Peyer's patch (tissue), 4 donors: ENCODE measurements around the gene USP33. TPM values are rescaled to one million over a fixed set of nuclear protein-coding genes. Genes with fewer than 3 reads are reported as not detected.

ENCODE experiments used
- DNase-seq, 3 donors: peaks; one replicate each; pipeline ENCODE4 v3.0.0-alpha.2; 2017 to 2019
- H3K27ac ChIP-seq, 4 donors: fragments of 200-600 bp; sonication (generic); one replicate each; pipeline ENCODE4 v1.5.1; 2016 to 2019
- H3K27me3 ChIP-seq, 2 donors: fragments of 200-600 bp; sonication (generic); one replicate each; pipeline ENCODE4 v1.5.1; 2019
- H3K36me3 ChIP-seq, 3 donors: fragments of 200-600 bp; sonication (generic); one replicate each; pipeline ENCODE4 v1.5.1; 2016 to 2019
- H3K4me1 ChIP-seq, 4 donors: fragments of 200-600 bp; sonication (generic); one replicate each; pipeline ENCODE4 v1.5.1; 2016 to 2019
- H3K4me3 ChIP-seq, 4 donors: fragments of 200-600 bp; sonication (generic); 1 replicate in 3 of 4; 2 replicates in 1 of 4; pipeline ENCODE4 v1.5.1; 2016 to 2019; ENCODE audit warnings: mild to moderate bottlenecking in 1 of 4
- H3K9me3 ChIP-seq, 4 donors: fragments of 200-600 bp; sonication (generic); one replicate each; pipeline ENCODE4 v1.5.1; 2016 to 2019; ENCODE audit warnings: mild to moderate bottlenecking in 1 of 4
- POLR2A ChIP-seq, 2 donors: fragments of 450-650 bp; IDR thresholded peaks; one replicate each; pipeline ENCODE4 v1.5.1; 2017; ENCODE audit warnings: antibody characterized with exemption in 2 of 2, mild to moderate bottlenecking in 2 of 2, moderate library complexity in 2 of 2
- total RNA-seq, 4 donors: library from RNA; depleted of rRNA; stranded (reverse); fragments of >200 nt; gene quantifications; one replicate each; pipeline ENCODE4 v1.1.0, GENCODE V29; 2016
- TF ChIP-seq, protein P1 (sequence below), 6 experiments: fragments of 450-650 bp in 4 of 6; fragments of 200-600 bp in 2 of 6; sonication (generic) in 1 of 6; IDR thresholded peaks; one replicate each; pipeline ENCODE4 v1.5.1; 2017 to 2019; ENCODE audit warnings: antibody characterized with exemption in 6 of 6, mild to moderate bottlenecking in 3 of 6, moderate library complexity in 1 of 6

USP33 gene
- total RNA-seq, 4 donors from 2014 or later = 78.9 to 109 (median 84.4) TPM

DNA sequence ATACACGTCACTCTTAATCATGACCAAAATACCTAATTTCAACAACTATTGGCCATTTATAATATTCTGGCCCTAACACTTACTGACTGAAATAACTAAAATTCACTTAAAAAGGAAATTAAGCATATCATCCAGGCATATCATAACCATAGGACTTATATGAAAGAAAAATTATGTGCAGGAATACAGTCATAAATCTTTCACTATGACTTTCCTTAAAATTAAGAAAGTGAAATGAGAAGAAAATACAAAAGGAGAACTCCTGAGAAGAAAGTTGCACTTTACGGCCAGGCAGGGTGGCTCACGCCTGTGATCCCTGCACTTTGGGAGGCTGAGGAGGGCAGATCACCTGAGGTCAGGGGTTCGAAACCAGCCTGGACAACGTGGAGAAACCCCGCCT is 86.6 kb downstream of the USP33 start:
- no peaks in the 10 kb centered on the region for H3K36me3 ChIP-seq
- no peak overlapping the region for H3K4me3 ChIP-seq
- TF ChIP-seq, protein P1, sequence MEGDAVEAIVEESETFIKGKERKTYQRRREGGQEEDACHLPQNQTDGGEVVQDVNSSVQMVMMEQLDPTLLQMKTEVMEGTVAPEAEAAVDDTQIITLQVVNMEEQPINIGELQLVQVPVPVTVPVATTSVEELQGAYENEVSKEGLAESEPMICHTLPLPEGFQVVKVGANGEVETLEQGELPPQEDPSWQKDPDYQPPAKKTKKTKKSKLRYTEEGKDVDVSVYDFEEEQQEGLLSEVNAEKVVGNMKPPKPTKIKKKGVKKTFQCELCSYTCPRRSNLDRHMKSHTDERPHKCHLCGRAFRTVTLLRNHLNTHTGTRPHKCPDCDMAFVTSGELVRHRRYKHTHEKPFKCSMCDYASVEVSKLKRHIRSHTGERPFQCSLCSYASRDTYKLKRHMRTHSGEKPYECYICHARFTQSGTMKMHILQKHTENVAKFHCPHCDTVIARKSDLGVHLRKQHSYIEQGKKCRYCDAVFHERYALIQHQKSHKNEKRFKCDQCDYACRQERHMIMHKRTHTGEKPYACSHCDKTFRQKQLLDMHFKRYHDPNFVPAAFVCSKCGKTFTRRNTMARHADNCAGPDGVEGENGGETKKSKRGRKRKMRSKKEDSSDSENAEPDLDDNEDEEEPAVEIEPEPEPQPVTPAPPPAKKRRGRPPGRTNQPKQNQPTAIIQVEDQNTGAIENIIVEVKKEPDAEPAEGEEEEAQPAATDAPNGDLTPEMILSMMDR (IDR thresholded peaks at IDR 0.05) = no peak
- no peak for DNase-seq
- no peak overlapping the region for H3K27ac ChIP-seq
- no peaks in the 10 kb centered on the region for H3K27me3 ChIP-seq
- H3K4me1 ChIP-seq = peaks cover 0 to 16% (median 3%) of the 10 kb centered on the region in 4 donors
- no peaks in the 10 kb centered on the region for H3K9me3 ChIP-seq

DNA sequence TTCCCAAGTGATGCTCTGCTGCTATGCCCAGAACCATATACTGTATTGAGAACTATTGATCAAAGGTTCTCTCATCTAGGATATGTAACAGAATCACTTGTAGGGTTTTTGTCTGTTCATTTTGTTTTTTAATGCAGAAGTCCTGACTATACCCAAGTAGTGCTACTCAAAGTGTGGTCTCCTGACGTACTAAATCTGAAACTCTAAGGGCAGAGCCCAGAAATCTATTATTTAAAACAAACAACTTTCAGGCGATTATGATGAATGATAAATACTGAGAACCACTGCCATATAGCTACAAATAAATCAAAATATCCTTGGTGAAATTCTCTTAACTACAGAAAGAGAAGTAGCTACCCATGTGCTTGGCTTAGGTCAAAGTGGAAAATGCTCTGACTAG is 87.3 kb downstream of the USP33 start:
- Histone ChIP-seq H3K4me1 (peaks cover 0 to 10% (median 3%) of the 10 kb centered on the region in 4 donors), H3K27ac (no peak overlapping the region), H3K9me3 (no peaks in the 10 kb centered on the region), H3K27me3 (no peaks in the 10 kb centered on the region), H3K36me3 (no peaks in the 10 kb centered on the region), H3K4me3 (no peak overlapping the region)
- TF ChIP-seq, protein P1 (IDR thresholded peaks at IDR 0.05) = no peak
- no peak for TF ChIP-seq POLR2A (IDR thresholded peaks at IDR 0.05)
- no peak for DNase-seq

DNA sequence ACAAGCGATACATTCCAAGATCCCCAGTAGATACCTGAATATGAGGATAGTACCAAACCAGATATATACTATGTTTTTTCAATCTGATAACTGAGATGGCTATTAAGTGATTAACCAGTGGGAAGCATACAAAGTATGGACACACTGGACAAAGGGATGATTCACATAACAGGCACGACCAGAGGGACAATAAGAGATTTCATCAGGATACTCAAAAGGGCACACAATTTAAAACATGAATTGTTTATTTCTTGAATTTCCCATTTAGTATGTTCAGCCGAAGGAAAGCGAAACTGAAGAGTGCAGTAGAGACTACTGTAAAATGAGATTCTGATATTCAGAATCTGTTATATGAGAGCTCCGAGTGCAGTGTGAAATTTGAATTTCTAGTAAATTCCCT is 87.8 kb downstream of the USP33 start:
- no peaks in the 10 kb centered on the region for H3K27me3 ChIP-seq
- DNase-seq = no peak
- no peaks in the 10 kb centered on the region for H3K9me3 ChIP-seq
- H3K4me1 ChIP-seq = peaks cover 0 to 7% (median 3%) of the 10 kb centered on the region in 4 donors
- no peak overlapping the region for H3K4me3 ChIP-seq
- H3K36me3 ChIP-seq = no peaks in the 10 kb centered on the region
- TF ChIP-seq, protein P1 (IDR thresholded peaks at IDR 0.05) = no peak
- H3K27ac ChIP-seq = no peak overlapping the region

DNA sequence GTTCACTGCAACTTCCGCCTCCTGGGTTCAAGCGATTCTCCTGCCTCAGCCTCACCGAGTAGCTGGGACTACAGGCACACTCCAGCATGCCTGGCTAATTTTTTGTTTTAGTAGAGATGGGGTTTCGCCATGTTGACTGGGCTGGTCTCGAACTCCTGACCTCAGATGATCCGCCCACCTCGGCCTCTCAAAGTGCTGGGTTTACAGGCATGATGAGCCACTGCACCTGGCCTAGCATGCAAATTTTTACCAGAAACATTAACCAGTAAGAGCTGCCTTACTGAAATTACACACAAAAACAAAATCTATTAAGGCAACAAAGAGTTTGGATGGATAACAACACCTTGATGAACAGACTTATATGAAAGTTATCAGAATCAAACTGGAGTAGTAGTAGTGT is 89.3 kb downstream of the USP33 start:
- peaks cover 0 to 7% (median 3%) of the 10 kb centered on the region in 4 donors for H3K4me1 ChIP-seq
- no peak for TF ChIP-seq POLR2A (IDR thresholded peaks at IDR 0.05)
- TF ChIP-seq, protein P1 (IDR thresholded peaks at IDR 0.05) = no peak
- no peak overlapping the region for H3K27ac ChIP-seq
- no peaks in the 10 kb centered on the region for H3K36me3 ChIP-seq
- DNase-seq = no peak
- H3K27me3 ChIP-seq = no peaks in the 10 kb centered on the region
- no peaks in the 10 kb centered on the region for H3K9me3 ChIP-seq
- H3K4me3 ChIP-seq = no peak overlapping the region

DNA sequence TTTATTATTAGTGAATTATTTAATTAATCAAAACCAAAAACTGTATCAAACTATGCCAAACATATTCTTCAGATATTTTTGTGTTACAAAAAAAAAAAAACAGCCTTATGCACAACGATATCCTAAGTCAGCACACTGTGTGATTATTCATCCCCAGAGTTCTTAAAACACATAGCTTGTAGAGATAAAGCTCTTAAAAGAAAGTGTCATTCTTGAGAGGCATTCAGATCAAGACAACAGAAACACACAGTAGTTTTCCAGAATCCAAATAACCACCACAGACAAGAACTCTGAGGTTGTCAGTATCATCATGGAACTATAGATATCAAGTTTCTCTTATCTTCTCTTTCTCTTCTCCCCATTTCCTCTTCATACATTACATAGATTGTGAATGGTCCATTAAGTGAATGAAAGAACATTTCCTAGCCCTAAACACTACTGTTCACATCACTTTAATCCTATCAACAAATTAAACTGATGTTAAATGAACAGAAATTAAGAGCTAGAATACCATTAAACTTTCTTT is 90.7 kb downstream of the USP33 start:
- no peak overlapping the region for H3K27ac ChIP-seq
- H3K4me1 ChIP-seq = peaks cover 0 to 7% (median 3%) of the 10 kb centered on the region in 4 donors
- TF ChIP-seq, protein P1 (IDR thresholded peaks at IDR 0.05) = no peak
- TF ChIP-seq POLR2A (IDR thresholded peaks at IDR 0.05) = no peak

More for the DNA sequence above, 90.7 kb downstream of the USP33 start:
- DNase-seq = no peak
- Histone ChIP-seq H3K27me3 (no peaks in the 10 kb centered on the region), H3K36me3 (no peaks in the 10 kb centered on the region), H3K4me3 (no peak overlapping the region), H3K9me3 (no peaks in the 10 kb centered on the region)
